GM12801 (cell line): Measurements from ENCODE around the gene DSG2.

Source experiments
- CTCF ChIP-seq: IDR thresholded peaks from one replicate; pipeline ENCODE4 v1.5.1; 2011; ENCODE audit warnings: control low read depth; ENCODE audit not compliant: insufficient read length; ENCODE audit errors: extremely low read depth

Gene DSG2

GRCh38 chr18:31503011-31503410 is 5.0 kb downstream of the DSG2 start:
- no peak for TF ChIP-seq CTCF

GRCh38 chr18:31504455-31505147 is 6.6 kb downstream of the DSG2 start:
- TF ChIP-seq CTCF, result no peak

GRCh38 chr18:31505156-31505555 is 7.2 kb downstream of the DSG2 start:
- TF ChIP-seq CTCF, result no peak

- TF ChIP-seq CTCF, result no peak
Measured at GRCh38 chr18:31506024-31506742, 8.2 kb downstream of the DSG2 start.

- TF ChIP-seq CTCF, result no peak
Measured at GRCh38 chr18:31508781-31509180, 10.8 kb downstream of the DSG2 start.

- no peak for TF ChIP-seq CTCF
Measured at GRCh38 chr18:31509571-31509970, 11.6 kb downstream of the DSG2 start.

GRCh38 chr18:31510319-31510718 is 12.3 kb downstream of the DSG2 start:
- TF ChIP-seq CTCF, result no peak
